GM19023 (cell line): ENCODE results near the gene KLHL26.

Experiments
- ATAC-seq: cut with Tn5 transposase; IDR thresholded peaks from one replicate; pipeline ENCODE4 v1.9.1; 2021; ENCODE audit warnings: mild to moderate bottlenecking, moderate library complexity; ENCODE audit not compliant: unreplicated experiment

The KLHL26 gene

DNA sequence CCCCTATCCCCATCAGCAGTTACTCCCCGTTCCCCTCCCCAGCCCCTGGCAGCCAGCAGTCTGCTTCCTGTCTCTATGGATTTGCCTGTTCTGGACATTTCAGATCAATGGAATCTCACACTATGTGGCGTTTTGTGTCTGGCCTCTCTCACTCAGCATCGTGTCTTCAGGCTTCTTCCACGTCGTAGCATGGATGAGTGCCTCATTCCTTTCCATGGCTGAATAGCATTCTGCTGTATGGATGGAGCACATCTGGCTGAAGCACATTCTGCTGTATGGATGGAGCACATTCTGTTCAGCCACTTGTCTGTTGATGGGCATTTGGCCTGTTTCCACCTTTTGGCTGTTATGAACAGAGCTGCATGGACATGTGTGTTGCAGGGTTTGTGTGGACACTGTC lies 76.2 kb downstream of the KLHL26 start:
- no peak for ATAC-seq

DNA sequence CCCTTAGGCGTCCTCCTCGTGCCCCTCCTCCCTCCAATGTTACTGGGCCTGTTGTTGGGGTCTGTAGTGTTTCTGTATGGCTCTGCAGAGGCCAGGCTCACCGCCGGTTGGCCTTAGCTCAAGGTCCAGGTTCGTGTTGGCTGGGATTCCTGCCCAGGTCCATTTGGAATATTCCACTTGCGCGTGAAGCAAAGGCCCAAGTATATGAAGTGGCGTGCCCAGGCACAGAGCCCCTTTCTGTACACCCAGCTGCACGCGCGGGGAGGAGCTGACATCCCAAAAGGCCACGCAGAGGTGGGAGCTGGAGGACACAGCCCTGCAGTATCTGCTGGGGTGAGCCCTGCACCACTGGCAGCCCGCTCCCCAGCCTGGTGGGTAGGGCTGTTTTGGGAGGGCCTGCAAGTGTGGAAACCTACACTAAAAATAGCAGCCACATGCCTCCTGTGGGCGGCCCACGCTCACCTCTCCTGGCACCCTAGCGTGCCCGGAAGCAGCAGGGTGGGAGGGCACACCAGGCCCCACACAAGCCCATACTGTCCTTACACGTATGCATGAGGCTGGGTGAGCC lies 76.8 kb downstream of the KLHL26 start:
- ATAC-seq: no peak

DNA sequence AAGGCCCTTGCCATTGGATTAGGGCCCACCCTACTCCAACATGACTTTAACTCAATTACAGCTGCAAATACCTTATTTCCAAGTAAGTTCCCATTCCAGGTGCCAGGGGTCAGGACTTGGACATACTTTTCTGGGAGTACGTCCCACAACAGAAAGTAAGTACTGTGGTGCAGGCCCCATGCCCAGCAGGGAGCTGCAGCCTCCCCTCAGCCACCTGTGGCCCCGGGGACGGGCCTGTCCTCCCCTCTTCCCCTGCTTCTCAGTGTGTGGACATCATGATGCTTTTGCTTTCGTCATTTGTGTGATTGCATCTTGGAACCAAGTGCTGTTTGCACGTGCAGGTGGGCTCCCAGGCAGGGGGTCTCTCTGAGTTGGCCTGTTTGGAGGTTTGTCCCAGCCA lies 78.6 kb downstream of the KLHL26 start:
- ATAC-seq: no peak

DNA sequence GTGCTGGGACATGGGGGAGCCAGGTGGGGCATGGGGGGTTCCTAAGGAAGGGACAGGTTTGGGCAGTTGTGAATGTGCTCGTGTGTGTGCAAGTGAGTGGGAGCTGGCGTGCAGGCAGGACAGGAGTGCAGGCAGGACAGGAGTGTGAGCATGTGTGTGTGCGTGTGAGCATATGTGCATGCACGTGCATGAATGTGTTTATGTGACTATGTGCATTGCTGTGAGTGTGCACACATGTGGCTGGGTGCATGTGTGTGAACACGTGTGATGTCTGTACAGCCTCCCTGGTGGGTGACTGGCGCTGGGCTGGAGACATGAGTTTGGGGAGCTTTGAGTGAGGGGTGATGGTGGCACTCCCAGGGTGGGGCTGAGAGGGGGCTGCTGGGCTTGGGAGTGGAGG lies 80.0 kb downstream of the KLHL26 start:
- no peak for ATAC-seq

DNA sequence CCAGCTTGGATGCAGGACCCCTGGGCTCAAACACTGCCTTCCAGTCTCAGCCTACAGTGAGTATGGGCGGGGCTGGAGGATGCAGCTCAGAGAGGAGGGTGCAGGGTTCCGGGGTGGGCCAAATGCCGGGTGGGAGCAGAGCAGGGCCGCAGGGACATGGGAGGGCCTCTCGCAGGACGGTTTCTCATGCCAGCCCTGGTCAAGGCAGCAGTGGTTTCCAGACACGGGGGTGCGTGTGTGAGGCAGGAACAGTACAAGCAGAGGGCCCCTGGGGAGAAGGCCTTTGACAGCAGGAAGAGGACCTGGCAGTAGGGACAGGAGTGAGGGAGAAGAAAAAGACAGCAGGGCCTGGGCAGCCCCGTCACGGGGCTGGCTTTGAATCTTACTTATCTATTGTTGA lies 80.8 kb downstream of the KLHL26 start:
- no peak for ATAC-seq

DNA sequence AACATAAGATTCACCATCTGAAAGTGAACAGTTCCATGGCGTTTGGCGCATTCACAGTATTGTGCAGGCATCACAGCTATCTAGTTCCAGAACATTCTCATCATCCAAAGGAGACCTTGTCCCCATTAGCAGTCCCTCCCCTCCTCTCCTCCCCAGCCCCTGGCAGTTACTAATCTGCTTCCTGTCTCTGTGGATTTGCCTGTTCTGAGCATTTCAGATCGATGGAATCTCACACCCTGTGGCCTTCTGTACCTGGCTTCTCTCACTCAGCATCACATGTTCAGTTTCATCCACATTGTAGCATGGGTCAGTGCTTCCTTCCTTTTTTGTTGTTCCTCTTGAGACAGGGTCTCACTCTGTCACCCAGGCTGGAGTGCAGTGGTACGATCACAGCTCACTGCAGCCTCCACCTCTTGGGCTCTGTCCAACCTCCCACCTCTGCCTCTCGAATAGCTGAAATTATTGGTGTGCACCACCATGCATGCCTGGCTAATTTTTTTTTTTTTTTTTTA lies 81.2 kb downstream of the KLHL26 start:
- ATAC-seq: no peak

DNA sequence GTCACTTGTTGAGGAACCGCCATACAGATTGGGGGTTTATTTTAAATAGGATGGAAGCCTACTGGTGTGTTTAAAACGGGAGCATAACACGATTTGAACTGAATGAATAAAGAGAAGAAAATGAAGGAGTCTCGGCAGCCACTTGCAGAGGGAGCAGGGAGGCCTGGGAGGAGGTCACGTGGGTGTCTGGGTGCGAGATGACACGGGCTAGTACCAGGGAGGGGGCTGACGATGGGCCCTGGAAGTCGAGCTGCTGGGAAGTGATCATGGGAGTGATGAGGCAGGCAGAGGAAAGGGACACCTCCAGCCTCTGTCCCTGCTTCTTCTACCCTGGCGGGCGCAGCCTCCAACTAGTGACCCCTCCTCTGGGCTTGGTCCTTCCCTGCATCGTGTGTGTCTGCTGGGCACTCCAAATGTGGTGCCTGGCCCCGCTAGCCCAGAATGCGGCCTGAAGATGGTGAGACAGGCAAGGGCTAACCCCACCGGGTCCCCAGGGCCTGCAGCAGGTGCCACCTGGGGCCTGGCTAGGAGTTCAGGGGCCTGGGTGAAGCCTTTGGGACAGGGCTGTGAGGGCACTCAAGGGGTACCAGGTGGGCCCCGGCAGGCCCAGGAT lies 82.1 kb downstream of the KLHL26 start:
- ATAC-seq: no peak

DNA sequence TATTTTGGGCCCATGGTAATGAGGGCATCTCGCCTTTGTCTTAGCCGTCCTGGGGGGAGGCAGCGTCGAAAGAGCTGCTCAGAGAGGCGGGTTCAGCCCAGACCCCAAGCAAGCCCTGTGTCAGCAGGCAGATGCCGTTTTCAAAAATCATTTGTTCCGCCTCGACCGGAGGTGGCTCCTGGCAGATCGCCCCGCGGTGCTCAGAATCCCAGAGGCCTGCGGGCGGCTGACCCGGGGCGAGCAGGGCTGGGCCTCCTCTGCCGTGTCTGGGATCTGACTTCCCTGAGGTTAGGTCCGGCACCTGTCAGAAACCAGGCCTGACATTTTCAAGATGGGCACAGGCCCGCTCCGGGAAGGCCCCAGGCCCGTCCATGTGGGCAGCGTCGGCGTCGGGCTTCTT lies 82.7 kb downstream of the KLHL26 start:
- no peak for ATAC-seq
